ENCODE data around the gene CCDC91. TPM values are rescaled to one million over a fixed set of nuclear protein-coding genes. Genes with fewer than 3 reads are reported as not detected.
A peak's percentile ranks its signal among the peaks of the same experiment; 100 is the strongest.

The CCDC91 gene, protein sequence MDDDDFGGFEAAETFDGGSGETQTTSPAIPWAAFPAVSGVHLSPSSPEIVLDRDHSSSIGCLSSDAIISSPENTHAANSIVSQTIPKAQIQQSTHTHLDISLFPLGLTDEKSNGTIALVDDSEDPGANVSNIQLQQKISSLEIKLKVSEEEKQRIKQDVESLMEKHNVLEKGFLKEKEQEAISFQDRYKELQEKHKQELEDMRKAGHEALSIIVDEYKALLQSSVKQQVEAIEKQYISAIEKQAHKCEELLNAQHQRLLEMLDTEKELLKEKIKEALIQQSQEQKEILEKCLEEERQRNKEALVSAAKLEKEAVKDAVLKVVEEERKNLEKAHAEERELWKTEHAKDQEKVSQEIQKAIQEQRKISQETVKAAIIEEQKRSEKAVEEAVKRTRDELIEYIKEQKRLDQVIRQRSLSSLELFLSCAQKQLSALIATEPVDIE
- total RNA-seq = 50.4 TPM
- long read RNA-seq, partial matches to known transcripts = 2 of 86 reads
- long read RNA-seq, other reads (novel, unspliced or antisense) = 79 of 86 reads

DNA sequence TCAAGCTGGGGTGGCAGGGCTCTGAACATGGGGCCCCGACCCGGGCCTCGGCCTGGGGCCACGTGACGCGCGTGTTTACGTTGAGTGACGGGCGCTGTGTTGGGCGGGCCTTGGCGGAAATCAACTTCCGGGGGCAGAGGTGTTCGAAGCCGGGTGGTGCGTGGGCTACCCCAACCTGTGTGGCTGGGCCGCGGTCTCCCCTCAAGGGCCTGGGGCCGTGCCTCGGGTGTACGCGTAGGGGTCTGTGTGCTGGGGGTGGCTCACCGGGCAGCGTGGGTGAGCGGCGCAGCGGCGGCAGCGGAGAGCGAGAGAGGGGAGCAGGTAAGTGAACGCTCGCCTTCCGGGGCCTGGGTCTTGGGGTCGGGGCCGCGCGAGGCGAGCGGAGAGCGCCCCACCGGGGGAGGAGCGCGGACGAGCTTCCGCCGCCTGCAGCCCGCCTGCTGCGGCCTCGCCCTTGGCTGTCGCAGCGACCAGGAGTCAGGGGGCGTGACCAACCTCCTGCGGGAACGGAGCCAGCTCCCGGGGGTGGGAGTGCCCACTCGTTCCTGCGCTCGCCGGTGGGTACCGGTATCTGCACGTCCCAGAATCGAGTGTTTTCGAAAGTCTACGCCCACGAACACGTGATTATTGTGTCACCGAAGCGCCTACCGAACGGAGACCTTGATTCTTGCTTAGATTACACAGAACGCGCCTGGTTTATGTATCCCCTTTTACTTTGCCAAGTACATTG is at the start of gene CCDC91:
TSS of gene CCDC91 (plus strand) at position 136 of the 730 bp plus-strand sequence. CDS start 66,760 bp downstream, outside the sequence.
- peak; percentile 95 for ATAC-seq (ENCODE audit: poor library complexity)
- intact Hi-C loops (cut with DNase I) = no loop called here
- DNase-seq = peak; percentile 91

DNA sequence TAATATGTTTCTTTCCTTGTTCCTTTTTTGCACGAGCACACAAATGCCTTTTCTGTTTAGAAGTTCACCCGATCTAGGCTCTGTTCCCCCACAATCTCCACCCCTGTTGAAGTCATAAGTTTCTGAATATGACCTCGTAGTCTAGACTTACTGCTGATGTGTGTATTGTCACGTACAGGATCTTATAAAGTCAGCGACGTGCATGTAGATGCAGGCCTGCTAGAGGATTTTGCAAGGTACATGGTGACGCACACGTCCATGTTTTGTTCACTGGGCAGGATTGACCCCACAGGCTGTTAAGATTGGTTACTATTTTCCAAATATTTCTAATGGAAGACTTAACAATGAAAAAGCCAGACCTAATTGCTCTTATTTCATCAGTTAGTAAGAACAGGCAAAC is 46.2 kb upstream of the CCDC91 start:
- ATAC-seq (ENCODE audit: poor library complexity) = no peak
- DNase-seq = no peak
- intact Hi-C loops (cut with DNase I) = no loop called here

DNA sequence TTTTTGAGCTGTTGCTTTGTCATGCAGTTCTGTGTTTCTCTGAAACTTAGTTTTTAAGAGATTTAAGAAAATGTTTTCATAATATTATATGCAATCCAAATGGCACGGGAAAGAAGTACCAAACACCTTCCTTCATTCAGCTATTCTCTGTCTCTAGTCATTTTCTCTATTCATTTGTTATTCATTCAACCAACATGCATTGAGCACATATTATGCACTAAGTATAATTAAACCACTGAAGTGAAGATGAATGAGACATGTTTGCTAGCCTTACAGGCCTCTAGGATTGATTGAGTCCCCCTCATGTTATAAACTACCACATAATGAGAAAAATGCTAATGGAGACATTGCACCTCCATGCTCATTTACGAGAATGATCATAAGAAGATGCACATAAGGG is 45.7 kb upstream of the CCDC91 start:
- no peak for ATAC-seq (ENCODE audit: poor library complexity)
- intact Hi-C loops (cut with DNase I) = no loop called here
- DNase-seq = no peak

DNA sequence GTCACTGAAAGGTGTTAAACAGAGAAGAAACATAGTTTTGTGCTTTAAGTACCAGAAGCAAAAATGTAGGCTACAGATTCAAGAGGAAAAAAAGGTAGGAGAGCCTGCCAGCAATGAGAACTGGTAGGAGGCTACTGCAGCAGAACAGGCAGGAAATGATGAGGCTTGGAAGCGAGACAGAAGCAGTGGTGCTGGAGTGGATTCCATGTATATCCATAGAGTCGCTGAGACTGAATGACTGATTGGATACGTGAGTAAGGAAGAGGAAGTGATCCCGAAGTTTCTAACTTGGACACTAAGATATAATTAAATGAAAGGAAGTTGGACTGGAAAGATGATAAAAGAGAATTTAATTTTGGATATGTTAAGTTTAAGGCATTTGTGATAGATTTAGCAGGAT is 45.0 kb upstream of the CCDC91 start:
- DNase-seq (no peak), ATAC-seq (ENCODE audit: poor library complexity) (no peak)
- intact Hi-C loops (cut with DNase I) = no loop called here

DNA sequence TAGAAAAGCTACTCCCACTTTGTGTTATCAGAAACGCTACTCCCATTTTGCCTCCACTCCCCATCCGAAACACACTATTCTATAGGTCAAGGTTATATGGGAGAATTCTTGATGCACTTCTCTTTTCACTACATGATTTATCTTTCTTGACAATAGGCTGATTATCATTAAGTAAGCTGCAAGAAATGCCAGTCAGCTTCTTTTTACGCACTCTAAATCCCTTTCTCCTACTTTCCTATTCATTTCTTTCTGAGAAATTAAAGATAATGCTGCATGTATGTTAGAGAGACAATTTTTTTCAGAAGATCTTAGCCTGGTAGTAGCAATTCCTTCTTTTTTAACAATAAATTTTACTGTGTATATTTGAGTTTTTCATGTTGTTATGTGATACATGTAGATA is 41.0 kb upstream of the CCDC91 start:
- no peak for DNase-seq
- intact Hi-C loops (cut with DNase I) = no loop called here
- ATAC-seq (ENCODE audit: poor library complexity) = no peak

DNA sequence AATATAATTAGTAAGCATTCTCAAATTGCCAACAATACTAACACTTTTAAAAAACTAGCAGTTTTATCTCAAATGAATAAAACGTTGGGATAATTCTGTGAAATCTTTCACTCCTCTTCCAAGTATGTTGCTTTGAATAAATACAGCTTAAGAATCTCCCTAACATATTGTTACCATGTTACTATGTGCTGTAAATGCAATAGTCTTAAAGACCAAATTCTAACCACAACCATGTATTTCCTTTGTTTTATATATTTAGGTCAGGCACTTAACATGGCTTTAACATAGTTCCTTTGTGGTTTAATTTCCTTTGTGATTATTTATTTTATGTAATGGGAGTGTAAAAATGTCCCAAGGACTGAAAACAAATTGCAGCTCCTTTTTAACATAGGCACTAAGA is 33.9 kb upstream of the CCDC91 start:
- intact Hi-C loops (cut with DNase I) = no loop called here
- no peak for ATAC-seq (ENCODE audit: poor library complexity)
- DNase-seq = no peak

DNA sequence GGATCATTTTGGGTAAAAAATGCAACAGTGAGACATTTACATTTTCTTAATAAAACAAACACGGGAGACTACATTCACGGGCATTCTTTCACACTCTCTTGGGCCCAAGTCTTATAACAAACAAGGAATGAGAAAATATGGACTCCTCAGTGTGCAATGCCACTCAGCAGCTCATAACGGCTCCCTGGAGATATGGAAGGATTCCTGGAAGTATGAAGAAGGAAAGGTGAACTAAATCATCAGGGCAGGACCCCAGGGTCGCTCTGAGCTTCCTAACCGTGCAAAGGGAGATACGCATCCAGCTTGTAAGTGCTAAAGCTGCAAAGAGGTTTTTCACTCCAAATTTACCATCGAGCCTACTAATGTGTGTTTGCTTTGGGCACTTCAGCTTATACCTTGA is 33.5 kb upstream of the CCDC91 start:
- no peak for ATAC-seq (ENCODE audit: poor library complexity)
- DNase-seq = no peak
- intact Hi-C loops (cut with DNase I) = no loop called here

DNA sequence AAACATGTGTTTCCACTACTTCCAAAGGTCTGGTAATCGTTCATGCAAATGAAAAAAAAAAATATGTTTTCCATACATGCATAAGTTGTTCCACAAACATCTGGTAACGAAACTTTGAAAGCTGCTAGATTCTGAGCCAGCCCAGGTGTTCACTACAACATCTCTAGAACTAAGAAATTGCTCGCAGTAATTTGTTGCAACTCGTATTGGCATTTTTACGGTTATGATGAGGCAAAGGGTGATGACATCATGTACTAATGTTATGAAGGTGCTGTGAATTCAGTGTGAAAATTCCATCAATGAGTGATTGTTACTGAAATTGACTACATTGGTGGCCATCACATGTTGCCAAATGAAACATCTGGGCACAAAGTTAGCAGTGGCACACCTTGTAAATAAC is 31.9 kb upstream of the CCDC91 start:
- DNase-seq = no peak
- intact Hi-C loops (cut with DNase I) = no loop called here

DNA sequence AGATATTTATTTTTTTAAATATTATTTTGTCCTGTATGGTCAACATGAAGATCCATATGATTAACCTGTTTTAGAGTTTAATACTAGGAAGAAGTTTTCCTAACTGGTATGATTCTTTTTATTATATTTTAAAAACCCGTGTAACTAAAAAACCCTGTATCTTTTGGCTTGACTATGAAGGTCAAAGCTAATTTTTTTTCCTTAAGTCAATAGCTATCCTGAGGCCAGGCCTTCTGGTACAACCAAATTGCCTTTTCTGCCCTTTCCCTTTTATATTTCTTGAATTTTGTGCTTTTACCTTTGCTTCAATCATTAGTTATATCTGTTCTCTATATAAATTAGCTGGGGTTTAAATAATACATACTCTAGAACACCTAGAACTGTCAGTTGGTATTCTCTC is 30.6 kb upstream of the CCDC91 start:
- intact Hi-C loops (cut with DNase I) = no loop called here
- ATAC-seq (ENCODE audit: poor library complexity) (no peak), DNase-seq (no peak)

More for the DNA sequence above, 31.9 kb upstream of the CCDC91 start:
- ATAC-seq (ENCODE audit: poor library complexity) = no peak

DNA sequence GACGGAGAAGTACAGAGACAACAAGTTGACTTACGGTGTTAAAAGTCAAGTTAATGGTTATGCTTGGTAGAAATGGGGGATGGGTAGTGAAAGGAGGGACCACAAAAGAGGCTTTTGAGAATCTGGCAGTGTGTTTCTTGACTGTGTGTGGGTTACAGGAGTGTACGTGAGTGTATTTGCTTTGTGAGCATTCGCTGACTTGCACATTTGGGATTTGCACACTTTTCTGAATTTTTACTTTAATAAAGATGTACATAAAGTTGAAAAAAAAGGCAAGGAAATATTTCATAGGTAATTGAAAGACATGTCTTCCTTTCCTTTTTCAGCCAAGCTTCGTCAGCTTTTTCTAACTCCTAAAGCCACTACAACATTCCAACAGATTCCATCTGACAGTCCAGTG is 28.6 kb upstream of the CCDC91 start:
- ATAC-seq (ENCODE audit: poor library complexity) (no peak), DNase-seq (no peak)
- intact Hi-C loops (cut with DNase I) = no loop called here

DNA sequence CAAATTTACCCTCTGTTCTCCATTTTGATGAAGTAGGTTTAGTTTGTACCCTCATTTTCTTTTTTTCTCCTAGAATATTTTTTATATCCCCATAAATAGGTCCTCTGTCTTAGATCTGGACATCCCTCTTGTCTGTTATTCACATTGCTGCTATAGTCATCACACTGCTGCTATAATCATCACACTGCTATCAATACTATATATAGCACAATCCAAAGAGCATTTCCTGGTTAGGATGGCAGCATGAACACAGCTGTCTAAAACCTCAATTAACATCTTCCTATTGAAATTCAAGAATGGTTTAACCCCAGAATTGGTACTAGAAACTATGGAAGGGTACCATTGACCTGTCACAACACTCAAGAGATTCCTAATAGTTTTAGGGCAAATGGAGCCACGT is 27.6 kb upstream of the CCDC91 start:
- intact Hi-C loops (cut with DNase I) = no loop called here
- ATAC-seq (ENCODE audit: poor library complexity) (no peak), DNase-seq (no peak)

DNA sequence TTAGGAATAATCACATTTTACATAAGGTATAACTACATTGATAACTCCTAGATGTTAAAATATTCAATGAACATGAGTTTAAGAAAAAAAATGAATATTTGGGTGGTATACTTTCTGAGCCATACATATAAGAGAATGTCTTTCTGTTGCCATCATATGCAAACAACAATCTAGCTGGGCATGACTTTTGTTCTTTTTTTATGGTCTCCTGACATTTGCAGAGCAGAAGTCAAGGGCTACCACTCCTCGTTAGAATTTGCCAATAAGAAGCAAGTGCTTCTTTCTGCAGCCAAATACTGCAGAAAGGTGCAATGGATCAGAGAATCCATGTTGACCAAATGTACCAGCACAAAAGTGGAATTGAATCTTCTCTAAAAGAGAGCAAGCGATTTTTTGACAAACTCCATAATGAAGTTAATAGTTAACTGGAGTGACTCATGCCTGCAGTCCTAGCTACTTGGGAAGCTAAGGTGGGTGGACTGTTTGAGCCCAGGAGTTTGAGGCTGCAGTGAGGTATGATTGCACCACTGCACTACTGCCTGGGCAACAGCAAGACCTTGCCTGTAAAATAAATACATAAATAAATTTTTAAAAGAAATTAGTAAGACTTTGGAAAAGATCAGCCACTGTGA is 25.5 kb upstream of the CCDC91 start:
- intact Hi-C loops (cut with DNase I) = no loop called here
- ATAC-seq (ENCODE audit: poor library complexity) = no peak
- DNase-seq = no peak

DNA sequence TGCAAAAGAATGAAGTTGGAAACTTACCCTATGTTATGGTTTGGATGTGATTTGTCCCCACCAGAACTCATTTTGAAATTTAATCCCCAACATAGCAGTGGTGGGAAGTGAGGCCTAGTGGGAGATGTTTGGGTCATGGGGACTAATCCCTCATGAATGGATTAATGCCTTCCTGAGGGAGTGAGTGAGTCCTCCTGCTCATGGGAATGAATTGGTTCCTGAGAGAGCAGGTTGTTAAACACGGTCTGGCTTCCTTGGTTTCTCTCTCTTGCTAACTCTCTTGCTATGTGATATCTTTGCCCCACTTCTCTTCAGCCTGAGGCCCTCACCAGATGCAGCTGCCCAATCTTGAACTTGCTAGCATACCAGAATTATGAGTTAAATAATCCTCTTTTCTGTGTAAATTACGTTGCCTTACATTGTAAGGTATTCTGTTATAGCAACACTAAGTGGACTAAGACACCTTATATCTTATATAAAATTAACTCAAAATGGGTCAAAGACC is 22.2 kb upstream of the CCDC91 start:
- DNase-seq = no peak
- intact Hi-C loops (cut with DNase I) = no loop called here
- ATAC-seq (ENCODE audit: poor library complexity) = no peak

DNA sequence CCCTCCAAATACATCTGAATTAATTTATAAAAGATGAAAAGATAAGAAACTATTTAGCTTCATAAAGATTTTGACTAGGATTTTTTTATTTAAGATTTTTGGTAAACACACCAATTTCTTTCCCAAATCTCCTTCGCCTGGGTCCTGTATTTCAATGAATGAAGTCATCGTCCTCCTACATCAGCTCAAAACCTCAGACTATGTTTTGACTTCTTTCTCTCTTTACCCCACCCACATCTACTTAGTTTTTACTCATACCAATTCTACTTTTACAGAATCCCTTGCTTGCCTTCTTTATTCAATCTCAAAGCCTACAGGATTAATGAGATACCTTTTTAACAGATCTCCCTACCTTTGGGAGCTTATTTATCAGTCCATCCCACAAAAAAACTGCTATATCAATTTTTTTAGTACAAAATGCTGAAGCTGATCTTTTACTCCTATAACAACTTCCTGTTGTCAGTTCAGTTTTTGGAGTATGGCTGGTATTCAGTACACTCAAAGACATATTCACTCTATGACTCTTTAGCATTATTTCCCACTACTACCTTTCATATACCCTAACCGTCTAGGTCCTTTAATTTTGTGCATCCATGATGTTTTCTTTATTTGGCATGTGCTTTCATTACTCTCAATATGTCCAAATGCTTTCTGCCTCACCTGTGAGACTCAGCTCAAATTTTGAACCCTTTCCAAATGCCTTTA is 18.7 kb upstream of the CCDC91 start:
- intact Hi-C loops (cut with DNase I) = no loop called here
- ATAC-seq (ENCODE audit: poor library complexity) = no peak
- no peak for DNase-seq

DNA sequence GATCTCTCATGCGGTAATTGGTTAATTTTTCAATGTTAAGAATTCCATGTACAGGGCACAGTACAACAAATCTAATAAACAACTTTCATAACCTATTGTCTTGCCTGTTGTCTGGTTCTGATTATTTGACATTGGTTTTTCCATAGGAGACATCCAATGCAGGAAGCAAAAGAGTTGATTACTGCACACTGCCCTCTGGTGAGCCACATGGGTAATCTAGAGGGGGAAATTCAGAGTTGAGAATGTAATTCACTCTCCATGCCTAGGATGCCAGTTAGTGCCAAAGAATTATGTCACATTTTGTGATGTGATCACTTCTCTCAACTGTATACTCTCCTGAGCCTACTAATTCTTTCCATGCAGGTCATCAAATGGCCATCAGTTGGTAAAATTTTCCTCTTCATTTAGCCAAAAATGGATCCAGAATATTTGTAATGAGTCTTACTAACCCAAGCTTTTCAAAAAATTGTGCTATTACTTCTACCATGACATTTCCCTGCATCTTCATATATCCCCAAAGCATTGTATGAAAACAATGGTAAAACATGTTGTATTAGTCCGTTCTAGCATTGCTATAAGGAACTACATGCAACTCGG is 17.7 kb upstream of the CCDC91 start:
- DNase-seq = no peak
- intact Hi-C loops (cut with DNase I) = no loop called here
- no peak for ATAC-seq (ENCODE audit: poor library complexity)

DNA sequence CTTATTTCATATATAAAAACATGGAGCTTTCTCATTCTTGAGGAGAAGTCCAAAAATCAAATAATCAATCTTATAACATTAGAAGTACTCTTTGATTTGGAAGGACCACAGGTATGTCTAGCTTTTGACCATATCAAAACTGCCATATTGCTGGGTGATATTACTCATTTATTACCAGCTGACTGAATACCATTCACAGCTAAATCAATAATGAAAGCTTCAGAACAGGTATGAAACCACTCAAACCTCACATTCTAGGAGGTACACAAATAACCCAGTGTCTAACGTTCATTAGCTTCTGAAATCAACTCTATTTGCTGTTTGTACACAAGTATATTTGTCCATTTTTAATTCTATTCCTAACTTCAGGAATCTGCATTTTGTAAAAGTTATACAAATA is 16.8 kb upstream of the CCDC91 start:
- intact Hi-C loops (cut with DNase I) = no loop called here
- ATAC-seq (ENCODE audit: poor library complexity) (no peak), DNase-seq (no peak)

DNA sequence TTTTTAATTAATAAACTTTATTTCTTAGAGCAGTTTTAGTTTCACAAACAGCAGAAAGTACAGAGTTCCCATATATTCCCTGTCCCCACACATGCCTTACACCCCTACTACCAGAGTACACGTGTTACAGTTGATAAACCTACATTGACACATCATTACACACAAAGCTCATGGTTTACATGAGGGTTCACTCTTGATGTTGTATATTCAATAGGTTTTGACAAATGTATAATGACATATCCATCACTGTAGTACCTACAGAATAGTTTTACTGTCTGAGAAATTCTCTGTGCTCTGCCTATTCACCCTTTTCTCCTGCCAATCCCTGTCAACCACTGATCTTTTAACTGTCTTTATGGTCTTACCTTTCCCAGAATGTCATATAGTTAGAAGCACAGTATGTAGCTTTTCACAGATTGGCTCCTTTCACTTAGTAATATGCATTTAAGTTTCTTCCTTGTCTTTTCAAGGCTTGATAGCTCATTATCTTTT is 15.1 kb upstream of the CCDC91 start:
- ATAC-seq (ENCODE audit: poor library complexity) (no peak), DNase-seq (no peak)
- intact Hi-C loops (cut with DNase I) = no loop called here

DNA sequence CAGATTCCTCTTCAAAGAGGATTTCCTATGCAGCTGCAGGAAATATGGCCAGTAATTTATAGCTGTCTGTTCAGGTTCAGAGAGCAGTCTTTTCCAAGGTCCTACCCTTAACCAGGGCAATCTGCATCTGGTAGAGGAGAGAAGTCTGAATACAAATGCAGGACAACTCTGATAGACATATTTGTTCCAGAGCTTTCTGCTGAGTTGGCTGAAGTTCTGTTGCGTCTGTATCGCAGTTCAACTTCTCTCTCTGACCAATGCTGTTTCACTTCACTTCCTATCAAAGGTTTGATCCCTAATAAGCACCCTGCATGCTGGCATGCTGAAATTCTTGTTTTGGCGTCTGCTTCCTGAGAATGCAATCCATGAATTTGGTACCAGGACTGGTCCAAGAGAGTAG is 14.0 kb upstream of the CCDC91 start:
- ATAC-seq (ENCODE audit: poor library complexity) = no peak
- intact Hi-C loops (cut with DNase I) = no loop called here

More for the DNA sequence above, 14.0 kb upstream of the CCDC91 start:
- DNase-seq = no peak
